ENCODE measurements around the gene CMC1. TPM values are rescaled to one million over a fixed set of nuclear protein-coding genes. Genes with fewer than 3 reads are reported as not detected.
A peak's percentile ranks its signal among the peaks of the same experiment; 100 is the strongest.
"Not testable (repeated sequence)": the region's sequence is repeated elsewhere in the genome, so short reads cannot be mapped to it uniquely, and the experiment has no call there.

Gene CMC1
- total RNA-seq, 2 experiments from 2014 or later: 22.4 to 29.0 TPM

DNA sequence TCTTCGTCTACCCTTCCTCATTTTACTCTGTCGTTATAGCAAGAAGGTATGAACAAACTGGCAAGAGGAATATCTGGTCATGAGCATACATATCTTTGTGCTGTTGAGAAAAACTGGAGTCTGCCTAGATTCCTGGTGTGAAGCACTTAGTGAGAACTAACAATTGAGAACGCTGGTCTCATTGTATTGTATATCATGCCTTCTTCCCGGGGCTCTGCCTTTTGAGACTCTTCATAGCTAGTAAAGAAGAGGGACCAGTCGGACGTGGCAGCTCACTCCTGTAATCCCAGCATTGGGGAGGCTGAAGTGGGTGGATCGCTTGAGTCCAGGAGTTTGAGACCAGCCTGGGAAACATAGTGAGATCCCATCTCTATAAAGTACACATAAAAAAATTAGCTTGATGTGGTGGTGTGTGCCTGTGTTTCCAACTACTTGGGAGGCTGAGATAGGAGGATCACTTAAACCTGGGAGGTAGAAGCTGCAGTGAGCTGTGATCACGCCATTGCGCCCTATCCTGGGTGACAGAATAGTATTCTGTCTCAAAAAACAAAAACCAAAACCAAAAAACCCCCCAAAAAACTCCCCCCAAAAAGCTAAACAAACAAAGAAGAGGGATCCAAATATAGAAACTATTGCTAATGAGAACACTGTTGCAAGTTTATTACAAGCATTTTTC lies 11.8 kb downstream of the CMC1 start:
- CTCF ChIA-PET: interaction anchor here (0.9 to 1.6 kb wide), 4 partner anchors 11 to 541 kb away, joined by 3 to 6 read pairs (median 4); partner anchors contain the start of gene CMC1
- ATAC-seq: no peak
- TF ChIP-seq, protein P1, sequence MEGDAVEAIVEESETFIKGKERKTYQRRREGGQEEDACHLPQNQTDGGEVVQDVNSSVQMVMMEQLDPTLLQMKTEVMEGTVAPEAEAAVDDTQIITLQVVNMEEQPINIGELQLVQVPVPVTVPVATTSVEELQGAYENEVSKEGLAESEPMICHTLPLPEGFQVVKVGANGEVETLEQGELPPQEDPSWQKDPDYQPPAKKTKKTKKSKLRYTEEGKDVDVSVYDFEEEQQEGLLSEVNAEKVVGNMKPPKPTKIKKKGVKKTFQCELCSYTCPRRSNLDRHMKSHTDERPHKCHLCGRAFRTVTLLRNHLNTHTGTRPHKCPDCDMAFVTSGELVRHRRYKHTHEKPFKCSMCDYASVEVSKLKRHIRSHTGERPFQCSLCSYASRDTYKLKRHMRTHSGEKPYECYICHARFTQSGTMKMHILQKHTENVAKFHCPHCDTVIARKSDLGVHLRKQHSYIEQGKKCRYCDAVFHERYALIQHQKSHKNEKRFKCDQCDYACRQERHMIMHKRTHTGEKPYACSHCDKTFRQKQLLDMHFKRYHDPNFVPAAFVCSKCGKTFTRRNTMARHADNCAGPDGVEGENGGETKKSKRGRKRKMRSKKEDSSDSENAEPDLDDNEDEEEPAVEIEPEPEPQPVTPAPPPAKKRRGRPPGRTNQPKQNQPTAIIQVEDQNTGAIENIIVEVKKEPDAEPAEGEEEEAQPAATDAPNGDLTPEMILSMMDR (IDR thresholded peaks at IDR 0.05): no peak
- Mint-ChIP-seq H3K36me3 (ENCODE audit: low read depth) (peaks cover 22% of the 10 kb centered on the region), H3K4me3 (no peak overlapping the region), H3K27me3 (no peaks in the 10 kb centered on the region), H3K27ac (peak overlapping the region; percentile 27), H3K4me1 (ENCODE audit: low read depth) (peaks cover 43% of the 10 kb centered on the region), H3K9me3 (no peaks in the 10 kb centered on the region)
- DNase-seq: no peak
- intact Hi-C loops (cut with micrococcal nuclease): no loop called here
- POLR2A ChIA-PET: interaction anchor here (1.1 kb wide), 1 partner anchor 10 kb away, joined by 3 read pairs; no protein-coding TSS in a partner anchor

DNA sequence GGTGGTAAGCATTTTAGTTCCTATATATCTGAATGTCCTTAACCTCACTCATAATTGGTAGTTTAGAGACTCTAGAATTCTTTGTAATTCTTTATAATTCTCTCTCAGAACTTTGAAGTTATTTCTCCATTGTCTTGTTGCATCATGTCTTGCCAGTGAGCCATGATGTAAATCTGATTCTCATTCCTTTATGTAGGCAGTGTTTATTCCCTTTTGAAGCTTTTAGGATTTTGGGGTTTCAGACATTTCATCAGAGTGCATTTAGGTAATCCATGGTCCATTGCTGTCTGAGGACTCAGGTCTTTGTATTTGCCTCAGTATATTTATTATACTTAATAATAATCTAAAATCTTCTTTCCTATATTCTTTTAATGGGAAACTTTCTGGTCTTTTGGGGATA lies 20.6 kb downstream of the CMC1 start:
- ATAC-seq: no peak
- no peak overlapping the region for H3K4me3 Mint-ChIP-seq
- no peak overlapping the region for H3K27ac Mint-ChIP-seq
- H3K9me3 Mint-ChIP-seq: no peaks in the 10 kb centered on the region
- ChIA-PET POLR2A (no interaction called here), CTCF (no interaction called here)
- no peak for DNase-seq
- TF ChIP-seq, protein P1 (IDR thresholded peaks at IDR 0.05): no peak
- H3K4me1 Mint-ChIP-seq (ENCODE audit: low read depth): peaks cover 19% of the 10 kb centered on the region
- H3K27me3 Mint-ChIP-seq: no peaks in the 10 kb centered on the region
- H3K36me3 Mint-ChIP-seq (ENCODE audit: low read depth): peaks cover 23% of the 10 kb centered on the region
- intact Hi-C loops (cut with micrococcal nuclease): no loop called here

DNA sequence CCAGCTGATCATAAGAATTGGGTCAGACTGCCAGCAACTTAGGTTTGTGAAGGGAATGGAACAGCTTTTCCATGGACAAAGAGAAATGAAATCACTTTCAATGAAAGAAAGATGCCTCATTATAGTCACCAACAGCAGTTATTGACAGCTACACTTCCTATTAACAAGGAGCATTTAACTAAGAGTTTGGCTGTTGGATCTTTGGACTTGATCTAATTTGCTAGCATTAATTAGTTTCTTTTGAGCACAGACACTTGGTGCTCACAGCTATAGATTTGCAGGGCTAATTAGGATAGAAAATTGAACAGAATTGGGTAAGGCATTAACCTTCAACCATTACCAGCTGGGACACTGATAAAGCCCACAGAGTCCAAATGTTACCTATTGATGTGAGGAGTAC lies 24.2 kb downstream of the CMC1 start:
- no peak for ATAC-seq
- TF ChIP-seq, protein P1 (IDR thresholded peaks at IDR 0.05): no peak
- peaks cover 12% of the 10 kb centered on the region for H3K4me1 Mint-ChIP-seq (ENCODE audit: low read depth)
- intact Hi-C loops (cut with micrococcal nuclease): no loop called here
- H3K36me3 Mint-ChIP-seq (ENCODE audit: low read depth): peaks cover 33% of the 10 kb centered on the region
- no peaks in the 10 kb centered on the region for H3K27me3 Mint-ChIP-seq
- no peak for DNase-seq
- CTCF ChIA-PET: interaction anchor here (0.7 to 1.3 kb wide), 3 partner anchors 9 to 31 kb away, joined by 3 read pairs; no protein-coding TSS in a partner anchor
- H3K27ac Mint-ChIP-seq: no peak overlapping the region
- H3K4me3 Mint-ChIP-seq: no peak overlapping the region
- H3K9me3 Mint-ChIP-seq: peaks cover 1% of the 10 kb centered on the region
- POLR2A ChIA-PET: no interaction called here

DNA sequence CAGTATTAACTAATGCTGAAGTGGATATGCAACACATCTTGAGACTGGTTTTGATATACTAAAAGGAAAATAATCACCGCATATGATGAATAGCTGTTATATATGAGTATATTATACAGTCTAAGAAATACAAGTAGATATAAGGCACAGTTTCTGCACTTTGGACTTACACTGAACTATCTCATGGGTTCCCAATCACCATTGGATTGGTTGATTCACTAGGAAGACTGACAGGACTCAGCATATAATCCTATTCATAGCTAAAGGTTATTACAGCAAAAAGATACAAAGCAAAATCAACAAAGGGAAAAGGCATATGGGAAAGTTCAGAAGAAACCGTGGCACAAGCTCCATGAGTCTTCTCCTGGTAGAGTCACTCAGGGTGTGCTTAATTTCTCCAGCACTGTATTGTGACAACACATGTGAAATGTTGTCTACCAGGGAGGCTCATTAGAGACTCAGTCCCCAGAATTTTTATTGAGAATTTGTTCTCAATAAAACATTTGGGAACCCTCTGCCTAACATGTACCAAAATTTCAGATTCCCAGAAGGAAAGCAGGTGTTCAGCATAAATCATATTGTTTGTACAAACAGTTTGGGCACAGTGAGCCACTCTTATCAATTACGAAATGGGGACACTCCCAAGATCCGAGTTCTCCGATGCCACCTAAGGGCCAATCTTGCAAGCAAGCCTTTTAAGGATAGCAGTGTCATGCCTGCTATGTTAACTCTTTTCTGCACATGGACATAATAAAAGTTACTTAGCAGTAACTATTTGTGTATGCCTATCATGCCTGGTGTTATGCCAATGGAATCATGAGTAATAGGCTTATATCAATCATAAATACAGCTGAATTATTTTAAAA lies 26.8 kb downstream of the CMC1 start:
- no peak overlapping the region for H3K4me3 Mint-ChIP-seq
- ATAC-seq (no peak), DNase-seq (no peak)
- TF ChIP-seq, protein P1 (IDR thresholded peaks at IDR 0.05): no peak
- H3K27me3 Mint-ChIP-seq: no peaks in the 10 kb centered on the region
- H3K36me3 Mint-ChIP-seq (ENCODE audit: low read depth): peaks cover 56% of the 10 kb centered on the region
- H3K4me1 Mint-ChIP-seq (ENCODE audit: low read depth): peaks cover 8% of the 10 kb centered on the region
- H3K9me3 Mint-ChIP-seq: peaks cover 15% of the 10 kb centered on the region
- H3K27ac Mint-ChIP-seq: no peak overlapping the region
- ChIA-PET CTCF (no interaction called here), POLR2A (no interaction called here)
- intact Hi-C loops (cut with micrococcal nuclease): no loop called here

DNA sequence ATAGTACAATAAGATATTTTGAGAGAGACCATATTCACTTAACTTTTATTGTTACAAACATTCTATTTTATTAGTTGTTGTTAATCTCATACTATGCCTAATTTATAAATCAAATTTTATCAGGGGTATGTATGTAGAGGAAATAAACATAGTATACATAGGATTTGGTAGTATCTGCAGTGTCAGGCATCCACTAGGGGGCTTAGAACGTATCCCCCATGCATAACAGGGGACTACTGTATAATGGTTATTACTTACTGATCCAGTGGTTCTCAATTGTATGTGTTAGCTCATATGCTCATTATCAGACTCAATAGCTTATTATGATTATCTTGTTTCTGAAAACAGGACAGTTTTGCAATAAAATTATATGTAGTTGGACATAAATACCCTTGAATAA lies 27.6 kb downstream of the CMC1 start:
- Mint-ChIP-seq H3K4me3 (no peak overlapping the region), H3K27me3 (no peaks in the 10 kb centered on the region), H3K4me1 (ENCODE audit: low read depth) (peaks cover 8% of the 10 kb centered on the region), H3K36me3 (ENCODE audit: low read depth) (peaks cover 58% of the 10 kb centered on the region), H3K27ac (no peak overlapping the region), H3K9me3 (peaks cover 22% of the 10 kb centered on the region)
- DNase-seq: no peak
- TF ChIP-seq, protein P1 (IDR thresholded peaks at IDR 0.05): no peak
- ATAC-seq: no peak
- ChIA-PET CTCF (interaction anchor here (1.8 kb wide), 1 partner anchor 18 kb away, joined by 5 read pairs; no protein-coding TSS in a partner anchor), POLR2A (no interaction called here)
- intact Hi-C loops (cut with micrococcal nuclease): no loop called here

DNA sequence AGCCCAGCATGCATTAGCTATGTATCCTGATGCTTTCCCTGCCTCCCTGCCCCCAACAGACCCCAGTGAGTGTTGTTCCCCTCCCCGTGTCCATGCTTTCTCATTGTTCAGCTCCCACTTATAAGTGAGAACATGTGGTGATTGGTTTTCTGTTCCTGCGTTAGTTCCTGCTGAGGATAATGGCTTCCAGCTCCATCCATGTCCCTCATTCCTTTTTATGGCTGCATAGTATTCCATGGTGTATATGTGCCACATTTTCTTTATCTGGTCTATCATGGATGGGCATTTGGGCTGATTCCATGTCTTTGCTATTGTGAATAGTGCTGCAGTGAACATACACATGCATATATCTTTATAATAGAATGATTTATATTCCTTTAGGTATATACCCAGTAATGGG lies 28.5 kb downstream of the CMC1 start:
- ATAC-seq; H3K4me3 Mint-ChIP-seq; POLR2A ChIA-PET; H3K27me3 Mint-ChIP-seq; H3K27ac Mint-ChIP-seq; DNase-seq; intact Hi-C loops (cut with micrococcal nuclease): not testable (repeated sequence)
- Mint-ChIP-seq H3K36me3 (ENCODE audit: low read depth) (peaks cover 64% of the 10 kb centered on the region), H3K4me1 (ENCODE audit: low read depth) (peaks cover 13% of the 10 kb centered on the region), H3K9me3 (peaks cover 26% of the 10 kb centered on the region)
- CTCF ChIA-PET: interaction anchor here (1.8 kb wide), 1 partner anchor 17 kb away, joined by 5 read pairs; no protein-coding TSS in a partner anchor
